GM12878 (cell line): ENCODE results near the gene SPINT1. TPM values are rescaled to one million over a fixed set of nuclear protein-coding genes. Genes with fewer than 3 reads are reported as not detected.

Experiments
- ATAC-seq: fragments of 200-7000 bp; cut with Tn5 transposase; 3 replicates; pipeline ENCODE4 v1.9.1; 2020; ENCODE audit warnings: mild to moderate bottlenecking, moderate library complexity
- BruUV-seq: library from RNA; stranded (reverse); fragments of 400-500 nt; replicated peaks from 2 replicates; lab custom pipeline; 2021; lab: Mats Ljungman, UMichigan
- CTCF ChIA-PET: fragments of 300-600 bp; sonication (Branson Sonifier 250); formaldehyde crosslinking; extraction: SDS; loops from one replicate; lab custom pipeline; 2021; ENCODE audit warnings: inconsistent platforms; lab: Yijun Ruan, JAX
- POLR2A ChIA-PET: fragments of 350-600 bp; formaldehyde crosslinking; extraction: SDS; loops from one replicate; lab custom pipeline; 2021; ENCODE audit warnings: inconsistent platforms; lab: Charles Lee
- RAD21 ChIA-PET: fragments of 300-600 bp; sonication (Branson Sonifier 250); formaldehyde crosslinking; loops from one replicate; lab custom pipeline; 2023; ENCODE audit warnings: antibody characterized with exemption; ENCODE audit not compliant: unreplicated experiment; lab: Charles Lee
- SMC1A ChIA-PET: fragments of 300-600 bp; sonication (Branson Sonifier 250); formaldehyde crosslinking; loops from one replicate; lab custom pipeline; 2023; ENCODE audit not compliant: unreplicated experiment, uncharacterized antibody; lab: Charles Lee
- DNase-seq: peaks from one replicate; pipeline ENCODE4 v3.0.0-alpha.2; 2011; ENCODE audit warnings: low read depth, low spot score
- FAIRE-seq: peaks from 3 replicates; lab custom pipeline; 2011; peaks lifted over from hg19 to GRCh38; lab: Jason Lieb, UNC
- H2AFZ ChIP-seq: 2 replicates; pipeline ENCODE4 v1.6.0; 2011; ENCODE audit warnings: low read depth, low read length, control low read depth; ENCODE audit not compliant: control insufficient read depth
- H3K27ac ChIP-seq: 2 replicates; pipeline ENCODE4 v1.5.1; 2011; ENCODE audit warnings: control low read depth; ENCODE audit not compliant: control insufficient read depth, insufficient read depth
- H3K27me3 ChIP-seq, 2 experiments: replicated peaks in 1 of 2; 2 replicates each; pipeline versions ENCODE4 v1.6.0 to v1.6.1; 2011; ENCODE audit warnings: low read length in 1 of 2; ENCODE audit not compliant: control insufficient read depth in 2 of 2, insufficient read depth in 2 of 2
- H3K36me3 ChIP-seq, 2 experiments: 2 replicates each; pipeline ENCODE4 v1.5.1; 2011; ENCODE audit warnings: low read length in 1 of 2; ENCODE audit not compliant: control insufficient read depth in 2 of 2, insufficient read depth in 2 of 2
- H3K4me1 ChIP-seq: 2 replicates; pipeline ENCODE4 v1.6.1; 2011; ENCODE audit warnings: mild to moderate bottlenecking, low read length, moderate library complexity, mixed read lengths; ENCODE audit not compliant: control insufficient read depth, insufficient read depth
- H3K4me2 ChIP-seq: 2 replicates; pipeline ENCODE4 v1.6.0; 2011; ENCODE audit warnings: control low read depth; ENCODE audit not compliant: control insufficient read depth, insufficient read depth
- H3K4me3 ChIP-seq: fragments of 200-600 bp; sonication (generic); 2 replicates; pipeline ENCODE4 v1.5.1; 2016
- H3K79me2 ChIP-seq: 2 replicates; pipeline ENCODE4 v1.6.0; 2011; ENCODE audit warnings: low read length; ENCODE audit not compliant: control insufficient read depth, insufficient read depth
- H3K9ac ChIP-seq: 2 replicates; pipeline ENCODE4 v1.8.0; 2011; ENCODE audit warnings: low read length, control low read depth, mixed read lengths; ENCODE audit not compliant: control insufficient read depth, insufficient read depth
- H3K9me3 ChIP-seq: replicated peaks from 3 replicates; pipeline ENCODE4 v1.5.1; 2011; ENCODE audit warnings: mild to moderate bottlenecking, low read length; ENCODE audit not compliant: control insufficient read depth, insufficient read depth
- H4K20me1 ChIP-seq: 2 replicates; pipeline ENCODE4 v1.6.0; 2011; ENCODE audit not compliant: control insufficient read depth, insufficient read depth
- ATF3 ChIP-seq: IDR thresholded peaks from 2 replicates; pipeline ENCODE4 v1.6.1; 2011; ENCODE audit warnings: low read depth, mild to moderate bottlenecking, low read length, moderate library complexity, borderline replicate concordance; ENCODE audit errors: extremely low read depth
- BMI1 ChIP-seq: fragments of 450-650 bp; IDR thresholded peaks from 2 replicates; pipeline ENCODE4 v1.6.1; 2016; ENCODE audit warnings: mild to moderate bottlenecking, moderate library complexity, borderline replicate concordance
- CEBPB ChIP-seq, 2 experiments: fragments of 150-350 bp in 1 of 2; IDR thresholded peaks; 2 replicates each; pipeline ENCODE4 v1.6.1; 2012 to 2014; ENCODE audit warnings: low read depth in 2 of 2, low read length in 2 of 2, borderline replicate concordance in 1 of 2, inconsistent platforms in 1 of 2
- CEBPZ ChIP-seq: fragments of 150-350 bp; IDR thresholded peaks from 2 replicates; pipeline ENCODE4 v1.6.1; 2016; ENCODE audit warnings: low read depth, low read length
- CTCF ChIP-seq, 3 experiments: IDR thresholded peaks in 2 of 3; conservative IDR thresholded peaks in 1 of 3; 2 replicates each; pipeline ENCODE4 v1.5.1; 2011; ENCODE audit warnings: low read depth in 3 of 3, low read length in 3 of 3, mild to moderate bottlenecking in 3 of 3, control low read depth in 2 of 3, moderate library complexity in 2 of 3, inconsistent platforms in 1 of 3, mixed read lengths in 1 of 3; ENCODE audit not compliant: control insufficient read depth in 2 of 3, insufficient read depth in 1 of 3; ENCODE audit errors: extremely low read depth in 1 of 3
- JUND ChIP-seq: IDR thresholded peaks from 2 replicates; pipeline ENCODE4 v1.6.1; 2012; ENCODE audit warnings: low read depth, mild to moderate bottlenecking, low read length, improper control_type of control experiment, moderate library complexity
- PML ChIP-seq: IDR thresholded peaks from 2 replicates; pipeline ENCODE4 v1.6.1; 2012; ENCODE audit warnings: low read length, inconsistent platforms
- POLR2A ChIP-seq: IDR thresholded peaks from 2 replicates; pipeline ENCODE4 v1.6.1; 2011; ENCODE audit warnings: low read depth, mild to moderate bottlenecking, low read length
- REST ChIP-seq: IDR thresholded peaks from 2 replicates; pipeline ENCODE4 v1.6.1; 2012; ENCODE audit warnings: mild to moderate bottlenecking, low read depth, low read length
- RUNX3 ChIP-seq: IDR thresholded peaks from 2 replicates; pipeline ENCODE4 v1.6.1; 2012; ENCODE audit warnings: low read length, inconsistent platforms
- SIX5 ChIP-seq: IDR thresholded peaks from 2 replicates; pipeline ENCODE4 v1.6.1; 2011; ENCODE audit warnings: mild to moderate bottlenecking, low read depth, low read length, moderate library complexity; ENCODE audit not compliant: severe bottlenecking
- SMARCA5 ChIP-seq: fragments of 450-650 bp; IDR thresholded peaks from 2 replicates; pipeline ENCODE4 v1.6.1; 2017; ENCODE audit warnings: mild to moderate bottlenecking
- WRNIP1 ChIP-seq: IDR thresholded peaks from 2 replicates; pipeline ENCODE4 v1.6.1; 2011; ENCODE audit warnings: low read depth, low read length, improper control_type of control experiment, borderline replicate concordance
- ZBED1 ChIP-seq: IDR thresholded peaks from 2 replicates; pipeline ENCODE4 v1.6.1; 2016; ENCODE audit warnings: borderline replicate concordance
- ZNF207 ChIP-seq: fragments of 450-650 bp; IDR thresholded peaks from 2 replicates; pipeline ENCODE4 v1.6.1; 2014; ENCODE audit warnings: antibody characterized with exemption, mild to moderate bottlenecking, borderline replicate concordance
- WGBS: methylation state at CpG from one replicate; pipeline ENCODE4 v1.1.6; 2016; ENCODE audit warnings: low lambda C conversion rate; ENCODE audit not compliant: insufficient replicate concordance, insufficient coverage; ENCODE audit errors: missing lambda C conversion rate; 5-methylcytosine and 5-hydroxymethylcytosine counted together
- in situ Hi-C: fragments of 300-500 bp; cut with MboI; formaldehyde crosslinking; loops from 9 replicates; pipeline ENCODE4 v1.14.3; 2018; ENCODE audit warnings: mixed read lengths
- intact Hi-C: fragments of 100-400 bp; cut with micrococcal nuclease; formaldehyde crosslinking; loops from one replicate; pipeline ENCODE4 v1.14.2; 2022; ENCODE audit not compliant: unreplicated experiment
- polyA plus RNA-seq, 11 experiments: library from polyadenylated mRNA; depleted of rRNA in 4 of 11; unstranded in 6 of 11; stranded (reverse) in 5 of 11; fragments of >200 nt; fragmentation: Nextera tagmentation in 4 of 11; fragmentation: Illumina TruSeq in 1 of 11; extraction: Ambion mirVana in 4 of 11; extraction: Trizol in 1 of 11; gene quantifications; 1 replicate in 1 of 11; 2 replicates in 10 of 11; pipeline versions ENCODE4 v1.2.1 to v1.2.3, GENCODE V29; 2011 to 2016; ENCODE audit warnings: inconsistent platforms in 2 of 11, missing spikeins in 2 of 11, low read depth in 1 of 11
- total RNA-seq, 4 experiments: library from RNA; depleted of rRNA in 3 of 4; stranded (reverse); fragments of >200 nt in 3 of 4; fragmentation: Illumina TruSeq in 1 of 4; extraction: Trizol in 1 of 4; gene quantifications; 2 replicates each; pipeline versions ENCODE4 v1.2.1 to v1.2.3, GENCODE V29; 2013 to 2021

SPINT1 gene
- total and polyA plus RNA-seq, 10 of the 15 experiments (the other 5 are each of a cell fraction or from before 2014, with no cell fraction given) = 3.5 to 28.6 (median 10.2) TPM

GRCh38 chr15:40856746-40857145 is 12.9 kb downstream of the SPINT1 start:
- POLR2A ChIA-PET = interaction anchor here (1.9 to 2.5 kb wide), 2 partner anchors 9 to 46 kb away, joined by 4 to 17 read pairs; no protein-coding TSS in a partner anchor
- BruUV-seq = no TSS peak
- Histone ChIP-seq H3K4me3 (no peak overlapping the region), H3K27ac (no peak overlapping the region), H3K9ac (no peak overlapping the region), H3K4me2 (no peak overlapping the region), H4K20me1 (no peaks in the 10 kb centered on the region), H2AFZ (no peak overlapping the region), H3K27me3 (no peaks in the 10 kb centered on the region), H3K36me3 (peaks cover 0 to 2% of the 10 kb centered on the region in 2 experiments; a peak in 2 of 4 replicates), H3K79me2 (no peaks in the 10 kb centered on the region), H3K9me3 (no peaks in the 10 kb centered on the region), H3K4me1 (peaks cover 4% of the 10 kb centered on the region)
- WGBS = 30% methylated on average over 8 of the region's 8 CpGs
- CTCF ChIA-PET = interaction anchor here (0.6 to 7.5 kb wide), 13 partner anchors 10 to 1105 kb away, joined by 3 to 140 read pairs (median 5); partner anchors contain the start of genes DNAJC17, SPINT1 and ZFYVE19
- ATAC-seq (no peak), FAIRE-seq (no peak), DNase-seq (no peak)
- RAD21 ChIA-PET = interaction anchor here (0.6 to 4.0 kb wide), 7 partner anchors 11 to 181 kb away, joined by 3 to 41 read pairs (median 4); partner anchors contain the start of genes C15orf62 and SPINT1
- intact Hi-C loops (loop anchor here (1.0 kb wide), 1 partner anchor 38 kb away; the partner anchor contains the start of gene VPS18), in situ Hi-C loops (loop anchor here (5.0 kb wide), 1 partner anchor 36 kb away; the partner anchor contains the start of gene VPS18)
- SMC1A ChIA-PET = interaction anchor here (1.0 to 8.5 kb wide), 11 partner anchors 9 to 162 kb away, joined by 3 to 290 read pairs (median 15); partner anchors contain the start of genes PPP1R14D, RAD51, RHOV and SPINT1
- TF ChIP-seq SMARCA5 = no peak
- no peak for TF ChIP-seq WRNIP1
- TF ChIP-seq ZBED1 = no peak
- no peak for TF ChIP-seq RUNX3
- no peak for TF ChIP-seq REST
- no peak for TF ChIP-seq POLR2A
- no peak for TF ChIP-seq SIX5
- no peak for TF ChIP-seq BMI1
- TF ChIP-seq ZNF207 = no peak
- no peak for TF ChIP-seq CEBPZ
- no peak for TF ChIP-seq CTCF (IDR thresholded peaks at IDR 0.05 in 2 of 3, conservative IDR thresholded peaks at IDR 0.05 in 1 of 3; ENCODE audit: control insufficient read depth in 2 of 3, extremely low read depth in 1 of 3, insufficient read depth in 1 of 3, low read depth in 3 of 3, low read length in 3 of 3)
- TF ChIP-seq CEBPB (IDR thresholded peaks at IDR 0.05; ENCODE audit: borderline replicate concordance in 1 of 2, low read depth in 2 of 2, low read length in 2 of 2) = no peak
- no peak for TF ChIP-seq PML
- TF ChIP-seq ATF3 = no peak
- TF ChIP-seq JUND = no peak
